ENCODE results near the gene ACSF2. TPM values are rescaled to one million over a fixed set of nuclear protein-coding genes. Genes with fewer than 3 reads are reported as not detected.
"Not testable (repeated sequence)": the region's sequence is repeated elsewhere in the genome, so short reads cannot be mapped to it uniquely, and the experiment has no call there.

ACSF2 gene
- polyA plus RNA-seq, 1 of the 3 experiments (the other 2 are of a cell fraction) = 46.6 TPM

GRCh38 chr17:50474523-50474922, 48.5 kb downstream of the ACSF2 start:
- CTCF ChIA-PET = interaction anchor here (0.8 to 5.9 kb wide), 11 partner anchors 12 to 112 kb away, joined by 3 to 85 read pairs (median 4); partner anchors contain the start of gene LRRC59
- 79% methylated on average over 6 of the region's 6 CpGs for WGBS (ENCODE audit: low lambda C conversion rate)
- no peak for DNase-seq

GRCh38 chr17:50475362-50475761, 49.3 kb downstream of the ACSF2 start:
- no peaks in the 10 kb centered on the region for H4K20me1 ChIP-seq (ENCODE audit: insufficient read depth)
- CTCF ChIA-PET = interaction anchor here (0.8 to 5.9 kb wide), 9 partner anchors 9 to 113 kb away, joined by 3 to 85 read pairs (median 3); partner anchors contain the start of gene LRRC59
- 64% methylated on average over 4 of the region's 4 CpGs for WGBS (ENCODE audit: low lambda C conversion rate)

More at GRCh38 chr17:50474523-50474922, 48.5 kb downstream of the ACSF2 start:
- H3F3A ChIP-seq (replicated peaks; ENCODE audit: insufficient read depth) = peaks cover 14% of the 10 kb centered on the region
- H2AFZ ChIP-seq (ENCODE audit: low read depth) = no peak overlapping the region
- POLR2A ChIA-PET = no interaction called here
- H3K79me2 ChIP-seq (ENCODE audit: insufficient read depth) = peaks cover 4% of the 10 kb centered on the region
- no peaks in the 10 kb centered on the region for H3K27me3 ChIP-seq (ENCODE audit: insufficient read depth)
- H3K36me3 ChIP-seq (replicated peaks in 1 of 2; ENCODE audit: control insufficient read depth in 1 of 2, insufficient read depth in 2 of 2, low read length in 1 of 2) = no peaks in the 10 kb centered on the region
- H3K9me3 ChIP-seq = no peaks in the 10 kb centered on the region
- no peaks in the 10 kb centered on the region for H4K20me1 ChIP-seq (ENCODE audit: insufficient read depth)
- H3K27ac ChIP-seq (ENCODE audit: low read depth in 2 of 2, low read length in 1 of 2) = no peak overlapping the region
- peaks cover under 1 to 12% of the 10 kb centered on the region in 2 experiments; a peak in 2 of 4 replicates for H3K4me1 ChIP-seq (ENCODE audit: control insufficient read depth in 1 of 2, insufficient read depth in 2 of 2, low read depth in 1 of 2, low read length in 1 of 2)
- H3K4me3 ChIP-seq (ENCODE audit: low read depth in 2 of 2, low read length in 1 of 2) = no peak overlapping the region
- no peak overlapping the region for H3K4me2 ChIP-seq
- no peaks in the 10 kb centered on the region for H3K9me2 ChIP-seq
- TF ChIP-seq RXRA (IDR thresholded peaks at IDR 0.05; ENCODE audit: borderline replicate concordance, low read depth) (no peak), FOSL2 (IDR thresholded peaks at IDR 0.05; ENCODE audit: borderline replicate concordance, low read depth) (no peak), TCF12 (IDR thresholded peaks at IDR 0.05) (no peak), RAD21 (IDR thresholded peaks at IDR 0.05; ENCODE audit: low read length) (no peak), GATA2 (CRISPR knock-in tag; IDR thresholded peaks at IDR 0.05) (no peak), JUND (IDR thresholded peaks at IDR 0.05) (no peak), RFX5 (IDR thresholded peaks at IDR 0.05; ENCODE audit: low read length) (no peak), TEAD4 (IDR thresholded peaks at IDR 0.05; ENCODE audit: borderline replicate concordance, insufficient read depth) (no peak), MXI1 (IDR thresholded peaks at IDR 0.05; ENCODE audit: low read depth, low read length) (no peak), ELF1 (IDR thresholded peaks at IDR 0.05) (no peak), NFIC (IDR thresholded peaks at IDR 0.05; ENCODE audit: borderline replicate concordance) (no peak), YY1 (IDR thresholded peaks at IDR 0.05; ENCODE audit: low read depth) (no peak), GABPA (IDR thresholded peaks at IDR 0.05; ENCODE audit: low read depth) (no peak)
- no peak overlapping the region for H3K9ac ChIP-seq

GRCh38 chr17:50475775-50476544, 49.9 kb downstream of the ACSF2 start:
- POLR2A ChIA-PET, H3K9me2 ChIP-seq: not testable (repeated sequence)

More at GRCh38 chr17:50475362-50475761, 49.3 kb downstream of the ACSF2 start:
- H3K9me3 ChIP-seq = no peaks in the 10 kb centered on the region
- no peak overlapping the region for H3K4me3 ChIP-seq (ENCODE audit: low read depth in 2 of 2, low read length in 1 of 2)
- no peak for TF ChIP-seq IRF3 (IDR thresholded peaks at IDR 0.05; ENCODE audit: low read depth, low read length)
- no peak for TF ChIP-seq EP300 (IDR thresholded peaks at IDR 0.05; ENCODE audit: borderline replicate concordance in 1 of 2, low read depth in 1 of 2, low read length in 1 of 2)
- no peak for TF ChIP-seq JUND (IDR thresholded peaks at IDR 0.05)
- no peak for TF ChIP-seq FOXJ3 (CRISPR knock-in tag; IDR thresholded peaks at IDR 0.05)
- no peak for TF ChIP-seq TCF12 (IDR thresholded peaks at IDR 0.05)
- no peak for TF ChIP-seq YY1 (IDR thresholded peaks at IDR 0.05; ENCODE audit: low read depth)
- no peak for TF ChIP-seq TAF1 (IDR thresholded peaks at IDR 0.05; ENCODE audit: borderline replicate concordance, low read depth, low read length)
- TF ChIP-seq RAD21 (IDR thresholded peaks at IDR 0.05; ENCODE audit: low read length) = no peak
- TF ChIP-seq TEAD4 (IDR thresholded peaks at IDR 0.05; ENCODE audit: borderline replicate concordance, insufficient read depth) = no peak
- H3K4me2 ChIP-seq = no peak overlapping the region
- POLR2A ChIA-PET = interaction anchor here (0.6 kb wide), 1 partner anchor 86 kb away, joined by 4 read pairs; no protein-coding TSS in a partner anchor
- peaks cover 12% of the 10 kb centered on the region for H3K79me2 ChIP-seq (ENCODE audit: insufficient read depth)
- H3K9me2 ChIP-seq = no peaks in the 10 kb centered on the region
- H3F3A ChIP-seq (replicated peaks; ENCODE audit: insufficient read depth) = peaks cover 14% of the 10 kb centered on the region
- no peak for DNase-seq
- peaks cover 7 to 16% of the 10 kb centered on the region in 2 experiments; a peak in 2 of 4 replicates for H3K4me1 ChIP-seq (ENCODE audit: control insufficient read depth in 1 of 2, insufficient read depth in 2 of 2, low read depth in 1 of 2, low read length in 1 of 2)
- H3K27ac ChIP-seq (ENCODE audit: low read depth in 2 of 2, low read length in 1 of 2) = no peak overlapping the region
- H3K27me3 ChIP-seq (ENCODE audit: insufficient read depth) = no peaks in the 10 kb centered on the region
- no peak overlapping the region for H2AFZ ChIP-seq (ENCODE audit: low read depth)
- peaks cover 0 to 4% of the 10 kb centered on the region in 2 experiments for H3K36me3 ChIP-seq (replicated peaks in 1 of 2; ENCODE audit: control insufficient read depth in 1 of 2, insufficient read depth in 2 of 2, low read length in 1 of 2)
- no peak overlapping the region for H3K9ac ChIP-seq

More at GRCh38 chr17:50475775-50476544, 49.9 kb downstream of the ACSF2 start:
- H3K9ac ChIP-seq; H3K27me3 ChIP-seq (ENCODE audit: insufficient read depth); DNase-seq; H3K27ac ChIP-seq (ENCODE audit: low read depth in 2 of 2, low read length in 1 of 2); H3K4me3 ChIP-seq (ENCODE audit: low read depth in 2 of 2, low read length in 1 of 2); H4K20me1 ChIP-seq (ENCODE audit: insufficient read depth); H3K9me3 ChIP-seq; H2AFZ ChIP-seq (ENCODE audit: low read depth); H3K4me2 ChIP-seq: not testable (repeated sequence)
- peaks cover 14% of the 10 kb centered on the region for H3F3A ChIP-seq (replicated peaks; ENCODE audit: insufficient read depth)
- peaks cover 7 to 17% of the 10 kb centered on the region in 2 experiments; a peak in 2 of 4 replicates for H3K4me1 ChIP-seq (ENCODE audit: control insufficient read depth in 1 of 2, insufficient read depth in 2 of 2, low read depth in 1 of 2, low read length in 1 of 2)
- peaks cover 0 to 10% of the 10 kb centered on the region in 2 experiments for H3K36me3 ChIP-seq (replicated peaks in 1 of 2; ENCODE audit: control insufficient read depth in 1 of 2, insufficient read depth in 2 of 2, low read length in 1 of 2)
- CTCF ChIA-PET = interaction anchor here (0.9 to 5.9 kb wide), 9 partner anchors 9 to 114 kb away, joined by 3 to 85 read pairs (median 4); partner anchors contain the start of gene LRRC59
- H3K79me2 ChIP-seq (ENCODE audit: insufficient read depth) = peaks cover 16% of the 10 kb centered on the region
- 74% methylated on average over 33 of the region's 33 CpGs for WGBS (ENCODE audit: low lambda C conversion rate)

Data from SK-N-SH (cell line).